ENCODE measurements around the gene PIP4K2B. TPM values are rescaled to one million over a fixed set of nuclear protein-coding genes. Genes with fewer than 3 reads are reported as not detected.
A peak's percentile ranks its signal among the peaks of the same experiment; 100 is the strongest.

PIP4K2B gene
- total RNA-seq, 1 donor from 2014 or later: 77.8 TPM

- Mint-ChIP-seq H3K36me3 (ENCODE audit: insufficient read depth) (peaks cover 1% of the 10 kb centered on the region), H3K27ac (peak overlapping the region; percentile 92), H3K4me3 (ENCODE audit: low read depth) (peak overlapping the region; percentile 91), H3K27me3 (no peaks in the 10 kb centered on the region), H3K9me3 (ENCODE audit: low read depth) (no peaks in the 10 kb centered on the region), H3K4me1 (ENCODE audit: low read depth) (peaks cover 45% of the 10 kb centered on the region)
- peak; percentile 55 for DNase-seq (ENCODE audit: low spot score, unreplicated experiment)
- no peak for TF ChIP-seq CTCF (IDR thresholded peaks at IDR 0.05; ENCODE audit: unreplicated experiment)
Measured at GRCh38 chr17:38749223-38750043, 49.9 kb downstream of the PIP4K2B start.

GRCh38 chr17:38748892-38749222, 50.5 kb downstream of the PIP4K2B start:
- peaks cover 50% of the 10 kb centered on the region for H3K4me1 Mint-ChIP-seq (ENCODE audit: low read depth)

GRCh38 chr17:38748149-38748891, 51.0 kb downstream of the PIP4K2B start, which contains the start of gene PCGF2:
Gene PCGF2 (minus strand): TSS chr17:38748336. CDS start chr17:38740402, 7,934 bp downstream.
- TF ChIP-seq CTCF (IDR thresholded peaks at IDR 0.05; ENCODE audit: unreplicated experiment): no peak
- Mint-ChIP-seq H3K9me3 (ENCODE audit: low read depth) (no peaks in the 10 kb centered on the region), H3K27ac (peak within 1 kb of the TSS; percentile 89), H3K4me3 (ENCODE audit: low read depth) (peak within 1 kb of the TSS; percentile 91), H3K27me3 (no peaks in the 10 kb centered on the region), H3K36me3 (ENCODE audit: insufficient read depth) (no peaks in the 10 kb centered on the region), H3K4me1 (ENCODE audit: low read depth) (peaks cover 51% of the 10 kb centered on the region)
- DNase-seq (ENCODE audit: low spot score, unreplicated experiment): peak; percentile 82

More at GRCh38 chr17:38748892-38749222, 50.5 kb downstream of the PIP4K2B start:
- Mint-ChIP-seq H3K27ac (no peak overlapping the region), H3K27me3 (no peaks in the 10 kb centered on the region), H3K36me3 (ENCODE audit: insufficient read depth) (peaks cover 1% of the 10 kb centered on the region), H3K9me3 (ENCODE audit: low read depth) (no peaks in the 10 kb centered on the region), H3K4me3 (ENCODE audit: low read depth) (peak overlapping the region; percentile 91)
- no peak for DNase-seq (ENCODE audit: low spot score, unreplicated experiment)
- TF ChIP-seq CTCF (IDR thresholded peaks at IDR 0.05; ENCODE audit: unreplicated experiment): no peak

GRCh38 chr17:38747463-38748148, 51.8 kb downstream of the PIP4K2B start:
- Mint-ChIP-seq H3K9me3 (ENCODE audit: low read depth) (no peaks in the 10 kb centered on the region), H3K4me1 (ENCODE audit: low read depth) (peaks cover 55% of the 10 kb centered on the region), H3K27ac (peak overlapping the region; percentile 89), H3K4me3 (ENCODE audit: low read depth) (peak overlapping the region; percentile 90), H3K36me3 (ENCODE audit: insufficient read depth) (no peaks in the 10 kb centered on the region), H3K27me3 (no peaks in the 10 kb centered on the region)
- TF ChIP-seq CTCF (IDR thresholded peaks at IDR 0.05; ENCODE audit: unreplicated experiment): peak; percentile 35
- DNase-seq (ENCODE audit: low spot score, unreplicated experiment): peak; percentile 32
